ENCODE measurements around the gene APRT.

The APRT gene

DNA sequence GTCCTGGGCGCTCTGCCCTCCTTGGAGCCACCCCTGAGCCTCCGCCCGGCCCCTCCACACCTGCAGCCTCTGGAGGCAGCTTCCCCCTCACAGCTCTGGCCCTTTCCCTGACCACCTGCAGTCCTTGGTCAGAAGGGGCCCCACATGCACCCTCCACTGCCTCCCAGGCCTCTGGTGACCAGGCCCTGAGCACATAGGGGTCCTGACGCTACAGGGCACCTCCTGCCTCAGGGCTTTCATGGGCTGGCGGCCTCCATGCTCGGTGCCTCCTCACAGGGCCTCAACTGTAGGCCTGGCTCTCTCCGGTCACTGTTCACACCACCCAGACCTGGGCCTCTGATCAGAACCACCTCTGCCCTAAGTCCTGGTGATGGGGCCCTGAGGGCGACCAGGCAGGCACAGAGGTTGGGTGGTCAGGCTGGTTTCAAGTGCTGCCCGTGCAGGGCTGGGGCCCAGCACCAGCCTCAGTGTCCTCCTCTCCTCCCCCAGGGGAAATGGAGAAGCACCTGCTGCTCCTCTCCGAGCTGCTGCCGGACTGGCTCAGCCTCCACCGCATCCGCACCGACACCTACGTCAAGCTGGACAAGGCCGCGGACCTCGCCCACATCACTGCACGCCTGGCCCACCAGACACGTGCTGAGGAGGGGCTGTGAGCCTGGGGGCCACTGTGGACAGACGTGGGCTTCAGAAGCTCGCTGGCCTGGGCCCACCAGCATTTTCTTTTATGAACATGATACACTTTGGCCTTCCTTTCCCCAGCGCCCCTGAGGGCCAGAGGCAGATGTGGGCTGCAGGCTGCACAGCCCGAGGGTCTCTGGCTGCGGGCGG is 3.9 kb downstream of the APRT start:
- DNase-seq (ENCODE audit: low spot score) = no peak

GRCh38 chr16:88807142-88807625 is 4.5 kb downstream of the APRT start:
- no peak for DNase-seq (ENCODE audit: low spot score)

DNA sequence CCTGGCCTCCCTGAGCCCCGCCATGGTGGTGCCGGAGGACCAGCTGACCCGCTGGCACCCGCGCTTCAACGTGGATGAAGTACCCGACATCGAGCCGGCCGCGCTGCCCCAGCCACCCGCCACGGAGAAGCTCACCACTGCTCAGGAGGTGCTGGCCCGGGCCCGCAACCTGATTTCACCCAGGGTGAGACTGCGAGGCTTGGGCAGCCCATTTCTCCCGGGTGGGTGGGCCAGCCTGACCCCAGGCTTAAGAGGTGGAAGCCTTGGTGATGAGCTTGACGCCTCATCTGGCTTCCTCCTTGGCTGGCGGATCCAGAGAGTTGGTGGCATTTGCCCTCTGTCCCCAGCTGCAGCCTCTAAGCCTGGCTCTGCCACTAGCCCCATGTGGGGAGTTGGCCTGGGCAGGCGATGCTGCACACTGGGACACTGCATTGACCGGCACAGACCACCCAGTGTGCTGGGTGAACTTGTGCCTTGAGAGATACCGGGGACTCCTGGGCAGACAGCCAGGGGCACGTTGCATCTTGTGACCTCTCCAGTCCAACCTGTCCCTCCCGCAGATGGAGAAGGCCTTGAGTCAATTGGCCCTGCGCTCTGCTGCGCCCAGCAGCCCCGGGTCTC is 5.1 kb downstream of the APRT start:
- no peak for DNase-seq (ENCODE audit: low spot score)

- no peak for DNase-seq (ENCODE audit: low spot score)
Measured at GRCh38 chr16:88805887-88806393, 5.8 kb downstream of the APRT start.

- no peak for DNase-seq (ENCODE audit: low spot score)
Measured at GRCh38 chr16:88805340-88805715, 6.4 kb downstream of the APRT start.

- DNase-seq (ENCODE audit: low spot score) = no peak
Measured at GRCh38 chr16:88804552-88805339, 7.0 kb downstream of the APRT start.

- no peak for DNase-seq (ENCODE audit: low spot score)
Measured at GRCh38 chr16:88804173-88804551, 7.6 kb downstream of the APRT start.

DNA sequence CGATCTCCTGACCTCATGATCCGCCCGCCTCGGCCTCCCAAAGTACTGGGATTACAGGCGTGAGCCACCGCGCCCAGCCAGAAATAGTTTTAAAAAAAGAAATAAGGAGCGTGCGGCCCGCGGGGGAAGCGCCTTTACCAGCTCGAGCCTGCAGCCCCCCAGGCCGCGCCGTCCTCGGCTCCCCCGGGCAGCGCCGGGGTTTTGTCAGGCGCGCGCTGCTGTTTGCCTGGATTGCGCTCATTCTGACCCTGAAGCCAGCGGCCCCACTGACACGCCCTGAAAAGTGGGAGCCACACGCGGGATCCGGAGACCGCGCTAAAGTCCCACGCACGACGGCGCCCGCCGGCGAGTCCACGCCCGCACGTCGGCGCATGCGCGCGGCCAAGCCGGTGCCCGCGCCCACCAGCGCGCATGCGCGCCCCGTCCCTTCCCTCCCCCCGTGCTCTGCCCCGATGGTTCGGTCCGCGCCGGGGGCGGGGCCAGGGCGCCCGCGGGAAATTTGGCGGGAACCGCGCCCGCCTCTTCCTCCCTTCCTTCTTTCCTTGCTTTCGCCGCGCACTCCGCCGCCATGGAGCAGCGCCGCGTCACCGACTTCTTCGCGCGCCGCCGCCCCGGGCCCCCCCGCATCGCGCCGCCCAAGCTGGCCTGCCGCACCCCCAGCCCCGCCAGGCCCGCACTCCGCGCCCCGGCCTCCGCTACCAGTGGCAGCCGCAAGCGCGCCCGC is 8.3 kb downstream of the APRT start, which contains the start of gene CDT1:
CDT1 (plus strand) TSS at position 526 of the 724 bp plus-strand sequence; CDS start at position 569, 43 bp downstream.
- DNase-seq (ENCODE audit: low spot score) = peak; percentile 87

DNA sequence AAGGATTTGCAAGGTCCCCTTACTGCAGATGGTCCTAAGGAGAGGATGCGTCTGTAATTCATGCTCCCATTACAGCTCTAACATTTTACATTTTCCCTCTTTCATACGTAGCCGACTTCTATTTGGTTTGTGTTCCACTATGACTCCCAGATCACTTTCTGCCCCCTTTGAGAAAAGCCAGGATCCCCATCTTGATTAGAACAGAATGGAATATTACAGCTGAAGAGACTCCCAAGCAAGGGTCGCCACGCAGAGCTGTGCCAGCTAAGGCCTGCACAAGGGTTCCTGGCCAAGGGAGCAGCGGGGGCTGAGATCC is 11.5 kb downstream of the APRT start:
- no peak for DNase-seq (ENCODE audit: low spot score)

DNA sequence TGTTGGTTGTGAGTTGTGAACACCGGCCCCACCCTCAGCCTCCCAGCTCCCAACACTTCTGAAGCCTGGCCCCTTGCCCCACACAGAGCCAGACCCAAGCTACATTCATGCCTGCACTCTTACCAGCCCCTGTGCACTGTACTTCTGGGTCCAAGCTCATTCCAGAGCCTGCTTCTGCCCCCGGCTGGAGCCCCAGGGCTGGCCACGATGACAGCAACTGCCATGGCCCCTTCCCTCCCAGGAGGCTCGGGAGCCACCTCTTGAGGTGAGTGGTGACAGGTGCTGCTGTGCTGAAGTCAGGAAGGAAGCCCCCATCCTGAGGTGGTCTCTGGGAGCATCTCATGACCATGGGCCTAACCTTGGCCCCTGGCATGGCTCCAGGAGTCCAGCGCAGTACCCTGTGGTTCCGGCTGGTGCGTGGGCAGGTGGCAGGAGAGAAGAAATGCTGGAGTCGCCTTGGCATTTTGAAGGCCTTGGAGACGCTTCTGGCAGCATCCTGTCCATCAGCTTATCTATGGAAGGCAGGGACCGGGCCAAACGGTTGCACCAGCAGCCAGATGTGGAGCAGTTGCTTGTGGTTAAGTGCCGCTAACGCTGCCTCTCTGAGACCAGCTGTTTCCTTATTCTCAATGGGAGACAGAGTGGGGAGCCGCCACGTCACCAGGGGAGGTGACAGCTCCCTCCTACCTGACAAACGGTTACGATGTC is 12.0 kb downstream of the APRT start:
- DNase-seq (ENCODE audit: low spot score) = peak; percentile 68

- DNase-seq (ENCODE audit: low spot score) = no peak
Measured at GRCh38 chr16:88798772-88799455, 12.8 kb downstream of the APRT start.

- DNase-seq (ENCODE audit: low spot score) = no peak
Measured at GRCh38 chr16:88798073-88798472, 13.7 kb downstream of the APRT start.

DNA sequence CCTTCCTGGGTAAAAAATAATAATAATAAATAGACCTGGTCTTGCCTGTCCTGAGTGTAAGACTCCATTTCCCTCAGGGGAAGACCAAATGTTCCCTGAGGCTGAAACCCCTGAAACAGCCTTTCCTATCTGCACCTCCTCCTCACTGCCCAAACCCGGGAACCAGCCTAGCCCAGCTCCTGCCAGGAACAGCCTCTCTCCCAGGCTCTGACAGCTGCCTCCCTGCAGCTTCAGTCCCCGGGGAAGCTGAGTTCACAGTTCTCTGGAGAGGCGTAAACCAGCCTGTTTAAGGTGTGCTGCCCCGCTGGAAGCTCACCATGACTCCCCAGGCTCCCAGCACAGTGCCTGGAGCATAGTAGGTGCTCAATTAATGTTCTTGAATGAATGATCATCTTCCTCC is 15.4 kb downstream of the APRT start:
- DNase-seq (ENCODE audit: low spot score) = no peak

DNA sequence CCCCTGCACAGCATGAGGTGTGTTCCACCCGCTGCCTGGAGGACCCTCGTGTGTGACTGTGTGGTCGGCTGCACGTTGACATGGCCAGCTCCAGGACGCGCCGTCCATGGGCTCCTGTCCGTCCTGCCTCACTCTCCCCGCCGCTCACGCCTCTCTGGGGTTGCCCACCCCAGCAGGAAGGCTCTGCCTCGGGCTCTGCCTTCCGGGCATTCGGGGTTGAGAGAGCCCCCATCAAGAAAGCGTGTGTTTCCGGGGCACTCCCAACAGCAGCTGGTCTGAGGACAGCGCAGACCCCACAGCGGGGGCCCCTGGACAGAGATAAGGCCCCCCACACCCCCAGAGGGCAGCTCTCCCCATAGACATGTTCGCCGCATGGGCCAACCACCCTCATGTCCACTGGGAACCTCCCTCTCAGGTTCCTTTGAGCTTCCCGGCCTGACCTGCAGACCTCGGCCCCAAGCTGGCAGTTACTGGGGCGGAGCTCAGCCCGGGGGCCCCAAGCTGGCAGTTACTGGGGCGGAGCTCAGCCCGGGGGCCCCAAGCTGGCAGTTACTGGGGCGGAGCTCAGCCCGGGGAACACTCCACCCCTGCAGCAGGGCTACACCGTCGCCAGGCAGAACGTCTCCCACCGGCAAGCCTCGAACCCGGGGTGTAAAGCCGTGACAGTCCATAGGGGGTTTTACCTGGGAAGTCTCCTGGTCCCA is 18.3 kb downstream of the APRT start:
- no peak for DNase-seq (ENCODE audit: low spot score)

- no peak for DNase-seq (ENCODE audit: low spot score)
Measured at GRCh38 chr16:88792668-88793250, 19.0 kb downstream of the APRT start.

DNA sequence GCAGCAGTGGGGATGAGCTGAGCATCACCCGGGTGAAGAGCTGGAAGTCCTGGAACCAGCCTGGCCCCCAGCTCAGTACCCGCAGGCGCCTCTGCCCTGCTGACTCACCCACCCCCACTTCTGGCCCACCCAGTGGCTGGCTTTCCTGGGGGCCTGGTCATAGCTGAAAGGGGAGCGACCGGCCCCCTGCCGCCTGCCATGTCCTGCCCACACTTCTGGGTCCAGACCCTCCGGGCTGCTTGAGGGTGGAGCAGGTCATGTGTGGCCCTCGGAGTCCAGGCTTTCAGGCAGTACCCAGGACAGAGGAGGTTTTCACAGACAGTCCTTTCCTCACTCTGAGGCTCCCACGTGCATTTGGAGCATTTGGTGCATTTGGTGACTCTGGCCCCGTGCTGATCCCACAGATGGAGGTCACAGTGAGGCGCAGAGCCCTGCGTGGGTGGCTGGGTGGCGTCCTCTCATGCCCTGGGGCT is 19.6 kb downstream of the APRT start:
- DNase-seq (ENCODE audit: low spot score) = no peak

- DNase-seq (ENCODE audit: low spot score) = no peak
Measured at GRCh38 chr16:88790312-88791211, 21.2 kb downstream of the APRT start.

DNA sequence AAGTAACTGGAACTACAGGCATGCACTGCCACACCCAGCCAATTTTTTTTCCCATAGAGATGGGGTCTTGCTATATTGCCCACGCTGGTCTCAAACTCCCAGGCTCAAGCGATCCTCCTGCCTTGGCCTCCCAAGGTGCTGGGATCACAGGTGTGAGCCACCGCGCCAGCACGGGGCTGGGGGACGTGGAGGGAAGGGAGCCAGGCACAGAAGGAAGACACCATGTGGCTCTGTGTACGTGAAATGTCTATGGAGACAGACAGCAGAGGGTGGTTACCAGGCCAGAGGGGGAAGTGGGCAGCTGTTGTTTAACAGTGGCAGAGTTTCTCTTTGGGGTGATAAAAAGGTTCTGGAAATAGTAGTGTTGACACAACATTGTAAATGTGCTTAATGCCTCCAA is 22.1 kb downstream of the APRT start:
- no peak for DNase-seq (ENCODE audit: low spot score)
